NCI-H2196 (cell line): ENCODE results near the gene RTF2.
"Not testable (repeated sequence)": the region's sequence is repeated elsewhere in the genome, so short reads cannot be mapped to it uniquely, and the experiment has no call there.

Experiments
- DNase-seq: peaks from one replicate; lab custom pipeline; 2025; ENCODE audit not compliant: unreplicated experiment; lab: John Stamatoyannopoulos, UW

Gene RTF2

GRCh38 chr20:56540415-56540814 lies 72.0 kb downstream of the RTF2 start:
- DNase-seq: no peak

DNA sequence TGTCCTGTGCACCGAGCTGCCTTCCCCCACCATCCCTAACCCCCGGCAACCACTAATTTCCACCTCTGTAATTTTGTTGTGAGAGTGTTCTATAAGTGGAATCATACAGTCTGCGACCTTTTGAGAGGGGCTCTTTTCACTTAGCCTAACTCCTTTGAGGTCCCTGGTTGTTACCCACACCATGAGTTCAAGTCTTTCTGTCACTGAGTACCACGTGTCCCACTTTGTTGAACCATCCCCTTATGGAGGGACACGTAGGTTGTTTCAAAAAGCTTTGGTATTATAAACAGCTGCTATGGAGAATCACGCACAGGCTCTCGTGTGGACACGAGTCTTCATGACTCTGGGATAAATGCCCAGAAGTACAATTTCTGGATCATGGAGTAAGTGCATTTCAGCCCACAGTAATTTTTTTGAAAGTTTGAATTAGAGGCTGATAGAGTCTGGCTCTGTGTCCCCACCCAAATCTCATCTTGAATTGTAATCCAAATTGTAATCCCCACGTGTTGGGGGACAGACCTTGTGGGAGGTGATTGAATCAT lies 74.1 kb downstream of the RTF2 start:
- no peak for DNase-seq

GRCh38 chr20:56551571-56551970 lies 83.1 kb downstream of the RTF2 start:
- no peak for DNase-seq

GRCh38 chr20:56552911-56553629 lies 84.6 kb downstream of the RTF2 start:
- DNase-seq: no peak

- peak; percentile 75 for DNase-seq
Observed at GRCh38 chr20:56554869-56555268, 86.4 kb downstream of the RTF2 start.

GRCh38 chr20:56558968-56559367 lies 90.5 kb downstream of the RTF2 start:
- DNase-seq: no peak

GRCh38 chr20:56564526-56564925 lies 96.1 kb downstream of the RTF2 start:
- not testable (repeated sequence) for DNase-seq

DNA sequence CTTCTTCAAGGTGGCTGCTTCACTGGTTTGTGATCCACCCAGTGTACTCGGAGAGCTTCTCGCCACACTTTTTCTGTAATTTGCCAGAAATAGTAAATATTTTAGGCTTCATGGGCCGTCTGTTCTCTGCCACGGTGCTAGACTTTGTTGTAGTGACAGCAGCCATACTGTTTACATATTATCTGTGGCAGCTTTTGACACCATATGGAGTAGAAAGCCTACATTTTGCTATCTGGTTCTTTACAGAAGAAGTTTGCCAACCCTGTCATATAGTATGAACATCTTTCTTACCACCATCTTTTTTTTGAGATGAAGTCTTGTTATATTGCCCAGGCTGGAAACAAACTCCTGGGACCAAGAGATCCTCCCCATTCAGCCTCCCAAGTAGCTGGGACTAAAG lies 97.1 kb downstream of the RTF2 start:
- DNase-seq: no peak

- peak; percentile 27 for DNase-seq
Observed at GRCh38 chr20:56566621-56567020, 98.2 kb downstream of the RTF2 start.
